HFF-Myc (cell line): ENCODE measurements around the gene DPYSL3.

Experiments used
- DNase-seq: peaks from one replicate; pipeline ENCODE4 v3.0.0-alpha.2; 2011; ENCODE audit warnings: low read depth; ENCODE audit errors: extremely low read depth
- H3K4me3 ChIP-seq: replicated peaks from 2 replicates; pipeline ENCODE4 v1.5.1; 2011; ENCODE audit warnings: low read depth, mild to moderate bottlenecking, control low read depth, low read length
- CTCF ChIP-seq: IDR thresholded peaks from 2 replicates; pipeline ENCODE4 v1.5.1; 2012; ENCODE audit warnings: mild to moderate bottlenecking, low read depth, low read length, control low read depth; ENCODE audit errors: missing control alignments

The DPYSL3 gene

GRCh38 chr5:147437161-147437596 is 72.7 kb downstream of the DPYSL3 start:
- no peak overlapping the region for H3K4me3 ChIP-seq
- TF ChIP-seq CTCF = no peak
- DNase-seq = no peak

- no peak overlapping the region for H3K4me3 ChIP-seq
- DNase-seq = no peak
- no peak for TF ChIP-seq CTCF
Measured at GRCh38 chr5:147436596-147436995, 73.3 kb downstream of the DPYSL3 start.

- no peak for TF ChIP-seq CTCF
- no peak overlapping the region for H3K4me3 ChIP-seq
- no peak for DNase-seq
Measured at GRCh38 chr5:147434049-147434448, 75.8 kb downstream of the DPYSL3 start.

- TF ChIP-seq CTCF = no peak
- no peak overlapping the region for H3K4me3 ChIP-seq
- DNase-seq = no peak
Measured at GRCh38 chr5:147432323-147432722, 77.5 kb downstream of the DPYSL3 start.

DNA sequence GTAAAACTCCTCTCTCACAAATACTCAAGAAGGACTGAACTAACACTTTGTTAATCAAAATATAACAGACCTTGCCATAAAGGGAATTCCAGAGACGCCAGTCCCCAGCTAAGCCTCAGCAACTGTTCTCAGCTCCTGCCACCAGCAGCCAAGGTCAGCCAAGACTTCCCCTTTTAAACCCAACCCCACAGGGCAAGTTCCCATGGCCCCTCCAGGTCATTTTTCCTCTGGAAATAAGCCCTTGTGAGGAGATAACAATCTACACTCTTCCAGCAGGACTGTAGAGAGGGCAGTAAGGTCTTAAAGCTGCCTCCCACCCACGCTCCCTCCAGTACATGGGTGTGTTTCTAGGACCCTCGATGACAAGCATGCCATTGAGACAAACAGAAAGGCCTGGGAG is 78.3 kb downstream of the DPYSL3 start:
- no peak for DNase-seq
- no peak overlapping the region for H3K4me3 ChIP-seq
- TF ChIP-seq CTCF = no peak

- no peak for TF ChIP-seq CTCF
- no peak overlapping the region for H3K4me3 ChIP-seq
- no peak for DNase-seq
Measured at GRCh38 chr5:147430628-147431027, 79.2 kb downstream of the DPYSL3 start.
